HG03196 (cell line): Measurements from ENCODE around the gene UBA1.

Source experiments
- ATAC-seq: cut with Tn5 transposase; IDR thresholded peaks from one replicate; pipeline ENCODE4 v1.9.1; 2021; ENCODE audit not compliant: unreplicated experiment

Gene UBA1

DNA sequence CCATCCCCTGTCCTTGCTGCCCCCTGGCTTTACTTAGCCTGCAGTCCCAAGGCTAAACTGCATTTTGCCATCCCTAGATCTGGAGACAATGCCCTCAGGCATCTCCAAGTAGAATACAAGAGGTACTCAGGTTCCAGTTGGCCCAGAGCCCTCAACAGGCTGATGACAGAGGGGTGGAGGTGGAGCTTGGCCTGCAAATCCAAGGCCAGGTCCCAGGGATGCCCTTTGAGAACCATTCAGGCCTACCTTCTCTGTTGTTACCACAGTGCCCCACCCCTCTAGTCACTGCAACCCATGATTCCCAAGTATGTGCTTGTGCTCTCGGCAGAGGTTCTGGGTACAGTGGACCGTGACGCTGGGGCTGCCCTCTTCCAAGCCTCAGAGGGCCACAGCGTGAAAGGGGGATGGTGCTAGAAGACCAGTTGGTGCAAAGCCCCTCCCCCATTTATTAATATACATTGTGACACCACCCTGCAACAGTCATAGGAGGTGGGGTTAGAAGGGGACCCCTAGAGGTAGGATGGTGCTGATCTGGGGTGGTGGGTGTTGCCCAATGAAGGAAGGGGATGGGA is 6.4 kb upstream of the UBA1 start:
- ATAC-seq = no peak

DNA sequence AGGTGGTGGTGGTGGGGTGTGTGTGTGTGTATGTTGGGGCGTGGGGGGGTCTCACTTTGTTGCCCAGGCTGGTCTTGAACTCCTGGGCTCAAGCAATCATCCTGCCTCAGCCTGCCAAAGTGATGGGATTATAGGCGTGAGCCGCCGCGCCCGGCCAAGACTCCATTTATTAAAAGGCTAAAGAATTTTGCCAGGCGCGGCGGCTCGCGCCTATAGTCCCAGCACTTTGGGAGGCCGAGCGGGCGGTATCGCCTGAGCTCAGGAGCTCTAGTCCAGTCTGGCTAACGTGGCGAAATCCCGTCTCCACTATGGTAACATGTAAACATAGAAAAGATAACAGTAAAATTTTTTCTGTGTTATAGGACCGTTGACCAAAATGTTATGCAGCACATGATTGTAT is 3.7 kb upstream of the UBA1 start:
- ATAC-seq = no peak

DNA sequence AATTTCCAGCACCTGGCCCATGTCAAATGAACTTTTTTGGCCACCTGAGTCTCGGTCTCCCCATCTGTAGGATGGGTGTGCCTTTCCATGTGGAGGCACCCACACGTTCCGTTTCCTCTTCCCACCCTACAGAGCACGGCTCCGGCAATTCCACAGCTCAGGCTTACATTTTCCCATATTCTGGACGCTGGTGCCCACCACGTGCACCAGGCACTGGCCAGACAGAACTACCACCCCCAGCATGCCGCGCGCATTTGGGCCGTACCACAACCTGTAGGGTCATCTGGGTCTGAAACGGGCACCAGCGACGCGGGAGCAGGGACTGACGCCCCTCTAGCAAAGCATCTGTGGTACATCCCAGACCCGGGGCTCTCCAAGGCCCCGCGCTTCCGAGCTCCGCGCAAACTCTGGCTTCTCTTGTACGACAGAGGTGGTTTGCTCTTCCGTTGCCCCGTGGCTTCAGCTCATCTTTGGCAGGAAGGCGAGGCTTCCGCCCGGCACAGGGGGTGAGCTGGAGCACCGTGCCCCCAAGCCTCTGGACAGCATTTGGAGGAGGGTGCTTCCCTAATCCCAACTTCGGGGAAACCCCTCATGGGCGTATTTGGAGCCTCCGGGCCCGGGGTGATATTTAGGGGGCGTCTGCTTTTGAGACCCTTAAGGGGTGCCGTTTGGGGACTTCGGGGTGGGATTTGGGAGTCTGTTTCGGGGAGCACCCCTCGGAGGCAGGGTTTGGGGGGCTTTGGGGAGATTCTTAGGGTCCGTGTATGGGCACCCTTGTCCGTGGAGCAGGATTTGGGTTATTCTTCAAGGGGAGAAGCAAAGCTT is 3.0 kb upstream of the UBA1 start:
- ATAC-seq = peak; percentile 66

DNA sequence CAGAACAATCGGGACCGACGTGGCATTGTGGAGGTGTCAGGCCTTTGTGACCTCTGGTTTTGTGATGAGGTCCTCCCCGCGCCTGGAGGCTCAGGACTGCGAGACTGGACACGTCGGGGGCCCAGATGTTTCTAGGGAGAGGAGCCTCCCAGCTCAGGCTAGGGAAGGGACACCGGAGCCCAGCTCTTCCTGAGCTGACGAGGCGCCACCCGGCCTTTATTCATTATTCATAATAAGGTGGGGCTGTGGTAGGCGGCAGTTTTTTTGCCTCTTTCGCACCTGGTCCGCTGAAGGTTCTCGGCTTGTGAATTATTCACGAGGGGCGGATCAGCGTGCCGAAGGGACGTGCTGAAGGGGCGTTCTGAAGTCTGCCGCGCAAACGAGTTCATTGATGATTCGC is 2.3 kb upstream of the UBA1 start:
- ATAC-seq = no peak

DNA sequence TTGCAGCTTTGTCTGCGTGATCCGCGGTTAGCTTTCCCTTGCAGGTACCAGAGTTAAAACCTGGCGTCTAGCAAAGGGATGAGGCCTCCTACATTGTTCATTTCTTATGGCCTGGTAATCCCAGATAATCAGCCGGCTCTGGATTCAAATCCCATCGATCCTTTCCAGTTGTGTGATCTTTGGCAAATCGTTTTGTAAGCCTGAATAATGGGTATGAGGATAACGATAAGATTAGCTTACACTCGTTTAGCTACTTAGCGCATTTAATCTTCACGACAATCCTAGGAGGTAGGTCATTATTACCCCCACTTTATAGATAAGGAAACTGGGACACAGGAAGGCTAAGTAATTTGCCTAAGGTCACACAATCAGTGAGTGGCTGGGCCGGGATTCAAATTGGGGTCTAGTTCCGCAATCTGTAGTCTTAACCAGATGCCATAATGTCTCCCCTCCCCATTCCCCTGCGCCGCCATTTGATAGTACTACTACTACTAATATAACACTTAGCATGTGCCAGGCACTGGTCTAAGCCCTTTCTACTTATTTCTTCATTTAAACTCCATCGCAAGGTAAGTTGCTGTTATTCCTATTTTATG is 1.7 kb upstream of the UBA1 start:
- ATAC-seq = no peak

DNA sequence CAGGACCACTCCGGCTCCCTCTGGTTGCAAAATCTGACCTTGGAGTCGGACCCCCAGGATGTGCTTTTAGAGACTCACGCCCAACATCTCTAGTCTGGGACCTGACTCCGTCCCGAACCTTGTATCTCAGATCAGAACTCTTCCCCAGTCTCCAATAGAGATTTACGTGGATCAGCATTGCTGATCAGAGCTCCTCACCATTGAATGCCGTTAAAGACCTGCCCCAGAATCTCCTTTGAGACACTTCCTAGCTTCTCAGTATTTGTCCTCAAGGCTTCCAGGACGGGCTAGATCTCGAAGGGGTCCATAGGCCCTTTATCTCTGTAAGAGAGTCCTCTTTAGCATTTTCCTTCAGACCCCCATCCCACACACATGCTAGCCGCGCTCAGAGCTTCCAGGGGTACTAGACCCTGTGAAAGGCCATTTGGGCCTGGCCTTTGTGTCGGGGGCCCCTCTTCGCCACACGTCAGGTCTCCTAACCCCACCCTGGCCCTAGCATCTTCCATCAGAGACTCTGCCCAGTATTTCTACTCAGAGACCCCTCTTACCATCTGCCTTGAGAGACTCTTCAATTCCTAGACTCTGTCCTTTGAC is 662 bp downstream of the UBA1 start:
- ATAC-seq = no peak

DNA sequence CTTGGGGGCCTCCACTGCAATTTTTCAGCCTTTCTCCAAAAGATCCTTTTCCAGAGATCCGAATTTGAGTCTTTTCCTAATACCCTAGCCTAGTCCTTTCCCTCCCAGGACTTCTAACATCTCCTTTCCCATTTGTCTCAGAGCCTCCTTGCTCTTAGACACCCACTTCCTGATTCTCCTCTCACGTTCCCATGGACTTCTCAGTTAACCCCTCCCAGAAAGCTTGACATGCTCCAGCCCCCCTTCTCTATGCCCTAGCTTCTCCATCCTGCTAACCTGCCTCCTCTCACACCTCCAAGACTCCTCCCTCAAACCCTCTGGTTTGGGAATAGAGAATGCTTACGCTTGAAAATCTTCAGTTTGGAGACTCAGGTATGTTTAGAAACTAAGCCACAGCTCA is 2.5 kb downstream of the UBA1 start:
- no peak for ATAC-seq

DNA sequence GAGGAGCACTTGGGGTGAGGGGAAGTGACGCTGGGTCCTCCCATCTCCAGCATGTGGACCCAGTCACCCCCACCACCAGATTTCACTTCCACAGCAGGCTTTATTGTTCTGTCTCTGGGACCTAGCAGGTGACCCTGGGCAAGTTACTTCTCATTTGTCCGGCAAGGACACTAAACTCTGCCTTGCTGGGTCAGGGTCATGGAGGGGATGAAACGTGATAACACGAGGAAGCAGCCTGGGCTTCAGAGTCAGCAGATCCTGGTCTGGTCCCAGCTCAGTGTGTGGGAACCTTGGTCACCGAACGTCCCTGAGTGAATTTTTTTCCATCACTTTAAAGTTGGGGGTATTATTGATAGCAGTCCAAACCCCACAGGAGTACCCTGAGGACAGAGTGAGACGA is 3.9 kb downstream of the UBA1 start:
- no peak for ATAC-seq

DNA sequence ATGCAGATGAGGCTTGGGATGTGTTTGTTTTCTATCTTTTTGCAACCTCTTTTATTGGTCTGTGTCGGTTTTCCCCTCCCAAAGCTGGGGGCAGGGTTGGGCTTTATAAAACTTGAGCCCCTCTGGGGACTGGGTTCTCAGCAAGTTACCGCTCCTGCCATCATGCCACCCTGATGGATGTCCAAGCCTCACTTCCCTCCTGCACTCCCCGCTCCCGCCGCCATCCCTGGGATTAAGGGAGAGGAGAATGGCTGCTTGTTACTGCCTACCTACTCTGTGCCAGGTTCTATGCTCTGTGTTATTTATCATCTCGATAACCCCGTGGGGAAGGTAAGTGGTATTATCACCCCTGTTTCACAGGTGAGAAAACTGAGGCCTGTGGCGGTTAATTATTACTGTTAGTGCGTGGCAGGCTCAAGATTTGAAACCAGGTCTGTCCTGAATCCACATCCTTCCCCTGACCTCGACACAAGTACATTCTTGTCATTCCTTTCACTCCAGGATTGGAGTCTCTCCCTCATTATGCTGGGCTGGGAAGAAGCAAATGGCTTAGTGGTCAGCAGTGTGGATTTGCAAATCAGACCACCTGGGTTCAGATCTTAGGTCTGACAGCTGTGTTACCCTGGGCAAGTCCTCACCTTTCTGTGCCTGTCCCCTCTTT is 4.5 kb downstream of the UBA1 start:
- ATAC-seq = no peak

DNA sequence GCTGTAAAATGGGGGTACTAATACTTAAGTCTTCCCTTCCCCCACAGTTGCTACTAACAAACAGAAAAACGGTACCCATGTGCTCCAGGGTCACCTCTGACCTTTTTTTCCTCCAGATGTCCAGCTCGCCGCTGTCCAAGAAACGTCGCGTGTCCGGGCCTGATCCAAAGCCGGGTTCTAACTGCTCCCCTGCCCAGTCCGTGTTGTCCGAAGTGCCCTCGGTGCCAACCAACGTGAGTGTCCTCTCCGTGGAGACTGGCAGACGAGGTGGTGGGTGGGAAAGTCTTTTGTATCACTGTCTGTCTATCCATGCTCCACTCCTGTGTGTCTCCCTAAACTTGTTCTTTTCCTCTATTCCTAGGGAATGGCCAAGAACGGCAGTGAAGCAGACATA is 5.1 kb downstream of the UBA1 start:
- no peak for ATAC-seq

DNA sequence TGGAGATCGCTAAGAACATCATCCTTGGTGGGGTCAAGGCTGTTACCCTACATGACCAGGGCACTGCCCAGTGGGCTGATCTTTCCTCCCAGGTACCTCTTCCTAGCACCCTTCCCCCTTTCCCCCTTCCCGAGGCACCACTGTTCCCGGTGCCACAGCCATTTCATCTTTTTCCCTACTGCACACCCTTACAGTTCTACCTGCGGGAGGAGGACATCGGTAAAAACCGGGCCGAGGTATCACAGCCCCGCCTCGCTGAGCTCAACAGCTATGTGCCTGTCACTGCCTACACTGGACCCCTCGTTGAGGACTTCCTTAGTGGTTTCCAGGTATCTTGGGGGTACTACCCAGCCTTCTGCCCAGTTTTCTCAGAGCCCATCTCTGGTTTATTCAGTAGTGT is 5.7 kb downstream of the UBA1 start:
- ATAC-seq = no peak

DNA sequence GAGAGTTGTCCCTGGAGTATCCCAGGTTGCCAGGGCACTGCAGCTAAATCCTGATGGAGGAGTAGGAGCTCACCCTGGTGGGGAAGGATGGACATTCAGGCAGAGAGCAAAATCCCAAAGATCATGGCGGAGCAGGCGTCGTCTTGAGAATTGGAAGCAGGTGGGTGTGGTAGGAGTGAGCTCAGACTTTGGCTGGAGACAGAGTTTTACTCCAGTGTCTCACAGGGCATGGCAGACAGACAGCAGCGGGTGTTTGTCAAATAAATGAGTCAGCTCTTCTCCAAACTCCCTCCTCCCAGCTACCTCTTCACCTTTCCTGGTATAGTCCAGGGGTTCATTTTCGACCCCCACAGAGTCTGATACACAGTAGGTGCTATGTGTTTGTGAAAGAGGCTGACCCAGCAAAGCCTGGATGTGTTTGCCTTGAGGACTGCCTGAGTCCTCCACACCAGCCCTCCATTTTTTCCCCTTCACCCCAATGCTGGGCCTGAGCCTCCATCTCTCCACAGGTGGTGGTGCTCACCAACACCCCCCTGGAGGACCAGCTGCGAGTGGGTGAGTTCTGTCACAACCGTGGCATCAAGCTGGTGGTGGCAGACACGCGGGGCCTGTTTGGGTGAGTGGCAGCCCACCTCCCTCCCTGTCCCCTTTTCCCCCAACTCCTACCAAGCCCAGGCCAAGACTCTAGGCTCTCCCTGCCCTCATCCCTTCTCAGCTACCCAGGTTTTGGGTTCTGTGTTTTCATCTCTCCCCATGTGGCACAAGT is 6.9 kb downstream of the UBA1 start:
- ATAC-seq = no peak

DNA sequence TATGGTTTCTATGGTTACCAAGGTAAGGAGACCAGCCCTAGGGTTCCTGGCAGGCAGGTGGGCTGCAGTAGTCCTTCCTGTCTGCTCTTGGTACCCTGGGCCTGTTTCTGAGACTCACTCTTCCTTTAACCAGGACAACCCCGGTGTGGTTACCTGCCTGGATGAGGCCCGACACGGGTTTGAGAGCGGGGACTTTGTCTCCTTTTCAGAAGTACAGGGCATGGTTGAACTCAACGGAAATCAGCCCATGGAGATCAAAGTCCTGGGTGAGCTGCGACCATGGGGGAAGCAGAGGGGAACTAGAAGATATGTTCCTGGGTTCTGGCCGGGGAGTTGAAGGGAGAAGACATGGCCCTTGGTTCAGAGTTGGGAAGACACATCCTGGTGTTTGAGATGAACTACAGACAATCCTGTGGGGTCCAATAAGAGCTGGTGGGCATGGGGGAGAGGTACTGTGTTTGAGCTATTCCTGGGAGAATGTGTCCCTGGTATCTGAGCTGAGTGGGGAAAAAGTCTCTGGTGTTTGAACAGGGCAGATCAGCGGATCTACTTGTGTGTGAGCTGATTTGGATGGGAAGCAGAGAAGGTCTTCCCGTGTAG is 7.8 kb downstream of the UBA1 start:
- no peak for ATAC-seq

DNA sequence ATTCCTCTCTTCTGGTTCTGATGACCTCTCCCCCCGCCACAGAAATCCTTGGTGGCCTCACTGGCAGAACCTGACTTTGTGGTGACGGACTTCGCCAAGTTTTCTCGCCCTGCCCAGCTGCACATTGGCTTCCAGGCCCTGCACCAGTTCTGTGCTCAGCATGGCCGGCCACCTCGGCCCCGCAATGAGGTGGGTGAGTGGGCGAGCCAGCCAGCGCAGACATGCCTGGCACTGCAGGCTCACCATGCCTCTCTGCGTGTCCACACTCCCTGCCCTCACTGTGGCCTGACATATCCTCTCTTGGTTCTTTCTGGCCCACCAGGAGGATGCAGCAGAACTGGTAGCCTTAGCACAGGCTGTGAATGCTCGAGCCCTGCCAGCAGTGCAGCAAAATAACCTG is 8.7 kb downstream of the UBA1 start:
- no peak for ATAC-seq

DNA sequence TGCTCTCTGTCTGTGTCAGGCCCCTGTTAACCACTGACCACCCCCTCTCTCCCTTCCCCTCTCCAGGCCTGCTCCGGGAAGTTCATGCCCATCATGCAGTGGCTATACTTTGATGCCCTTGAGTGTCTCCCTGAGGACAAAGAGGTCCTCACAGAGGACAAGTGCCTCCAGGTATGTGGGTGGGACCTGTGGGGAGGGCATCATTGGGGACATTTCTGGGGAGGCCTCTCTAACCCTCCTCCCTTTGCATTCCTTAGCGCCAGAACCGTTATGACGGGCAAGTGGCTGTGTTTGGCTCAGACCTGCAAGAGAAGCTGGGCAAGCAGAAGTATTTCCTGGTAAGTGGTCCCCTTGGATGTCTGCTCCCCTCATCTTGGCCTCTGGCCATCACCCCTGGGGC is 9.2 kb downstream of the UBA1 start:
- ATAC-seq = no peak

DNA sequence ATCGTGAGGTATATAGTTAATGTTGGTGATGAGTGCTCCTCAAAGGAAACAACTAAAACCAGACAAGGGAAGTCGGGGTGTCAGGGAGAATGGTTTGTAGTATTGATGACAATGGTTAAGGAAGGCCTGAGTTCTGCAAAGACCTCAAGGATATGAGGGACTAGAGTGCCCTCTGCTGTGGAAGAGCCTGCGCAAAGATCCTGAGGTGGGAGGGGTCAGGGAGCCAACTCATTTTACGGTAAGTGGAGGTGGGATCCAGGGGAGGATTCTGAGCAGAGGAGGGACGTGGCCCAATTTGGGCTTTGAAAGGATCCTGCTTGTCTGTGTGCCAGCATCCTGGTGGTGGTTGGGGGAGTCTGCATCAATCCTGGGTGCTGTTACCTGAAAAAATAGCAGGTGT is 11.3 kb downstream of the UBA1 start:
- no peak for ATAC-seq

DNA sequence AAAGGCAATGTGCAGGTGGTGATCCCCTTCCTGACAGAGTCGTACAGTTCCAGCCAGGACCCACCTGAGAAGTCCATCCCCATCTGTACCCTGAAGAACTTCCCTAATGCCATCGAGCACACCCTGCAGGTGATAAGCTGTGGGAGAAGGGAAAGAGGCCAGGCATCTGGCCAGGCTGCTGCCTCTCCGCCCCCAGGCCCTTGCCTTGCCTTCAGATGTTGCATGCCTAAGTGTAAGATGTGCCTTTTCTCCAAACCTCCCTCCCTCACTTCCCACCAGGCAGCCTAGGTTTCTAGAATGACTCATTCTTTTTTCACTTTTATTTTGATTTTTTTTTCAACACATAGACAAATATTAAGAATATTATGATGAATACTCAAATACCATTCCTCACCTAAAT is 12.7 kb downstream of the UBA1 start:
- no peak for ATAC-seq

DNA sequence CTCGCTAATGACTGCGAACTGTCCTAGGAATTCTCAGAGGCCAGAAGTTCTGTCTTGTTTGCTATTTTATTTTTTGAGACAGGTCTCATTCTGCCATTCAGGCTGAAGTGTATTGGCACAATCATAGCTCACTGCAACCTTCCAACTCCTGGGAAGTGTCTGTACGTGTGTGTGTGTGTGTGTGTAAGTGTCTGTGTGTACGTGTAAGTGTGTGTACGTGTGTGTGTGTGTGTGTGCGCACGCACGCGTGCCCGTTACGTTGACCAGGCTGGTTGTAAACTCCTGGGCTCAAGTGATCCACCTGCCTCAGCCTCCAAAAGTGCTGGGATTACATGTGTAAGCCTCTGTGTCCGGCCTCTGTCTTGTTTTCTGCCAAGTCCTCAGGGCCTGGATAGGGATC is 14.5 kb downstream of the UBA1 start:
- ATAC-seq = no peak

DNA sequence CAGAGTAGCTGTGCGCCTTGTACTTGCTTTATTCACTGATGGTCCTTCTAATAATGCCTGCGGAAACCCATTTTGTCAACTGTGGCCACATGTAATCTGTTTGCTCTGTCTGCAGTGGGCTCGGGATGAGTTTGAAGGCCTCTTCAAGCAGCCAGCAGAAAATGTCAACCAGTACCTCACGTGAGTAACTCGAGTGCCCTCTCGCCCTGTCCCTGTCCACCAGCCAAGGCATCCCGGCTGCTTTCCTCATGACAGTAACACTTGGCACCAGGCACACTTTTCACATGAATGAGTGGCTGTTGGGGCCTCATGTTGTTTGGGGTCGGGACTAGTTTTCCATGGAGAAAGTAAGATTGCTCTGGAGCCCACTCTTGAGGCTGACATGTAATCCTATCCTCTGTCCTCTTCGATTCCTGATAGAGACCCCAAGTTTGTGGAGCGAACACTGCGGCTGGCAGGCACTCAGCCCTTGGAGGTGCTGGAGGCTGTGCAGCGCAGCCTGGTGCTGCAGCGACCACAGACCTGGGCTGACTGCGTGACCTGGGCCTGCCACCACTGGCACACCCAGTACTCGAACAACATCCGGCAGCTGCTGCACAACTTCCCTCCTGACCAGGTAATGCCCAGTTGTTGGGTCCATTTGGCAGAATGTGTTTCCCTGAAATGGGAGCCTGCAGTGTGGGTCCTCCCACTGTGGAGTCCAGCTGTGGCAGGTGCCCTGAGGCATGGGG is 16.0 kb downstream of the UBA1 start:
- no peak for ATAC-seq
